C4-2B (cell line): ENCODE measurements around the gene ADAMTS10.

Experiments used
- ZFX ChIP-seq: fragments of 450-650 bp; IDR thresholded peaks from 2 replicates; pipeline ENCODE4 v1.6.1; 2017
- TF ChIP-seq, protein P1 (sequence below): fragments of 450-650 bp; conservative IDR thresholded peaks from 2 replicates; pipeline ENCODE4 v1.5.1; 2017; ENCODE audit warnings: mild to moderate bottlenecking

DNA sequence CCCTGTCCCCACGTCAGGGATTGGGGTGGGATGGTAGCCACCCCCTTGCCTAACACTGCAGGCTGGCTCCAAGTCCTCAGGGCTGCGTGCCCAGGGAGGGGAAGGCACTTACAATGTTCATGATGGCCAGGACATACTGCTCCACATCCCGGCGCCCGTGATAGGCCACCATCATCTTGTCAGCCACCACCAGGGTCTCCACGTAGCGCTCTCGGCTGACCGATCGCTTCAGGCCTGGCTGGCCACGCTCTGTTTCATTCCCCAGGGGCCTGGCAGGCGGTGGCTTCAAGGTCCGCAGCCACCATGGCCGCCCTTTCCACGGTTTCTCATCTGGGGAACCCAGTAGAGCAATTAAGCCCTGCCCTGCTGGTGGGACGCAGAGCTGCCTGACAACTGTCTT, 9.7 kb downstream of the ADAMTS10 start:
- TF ChIP-seq, protein P1, sequence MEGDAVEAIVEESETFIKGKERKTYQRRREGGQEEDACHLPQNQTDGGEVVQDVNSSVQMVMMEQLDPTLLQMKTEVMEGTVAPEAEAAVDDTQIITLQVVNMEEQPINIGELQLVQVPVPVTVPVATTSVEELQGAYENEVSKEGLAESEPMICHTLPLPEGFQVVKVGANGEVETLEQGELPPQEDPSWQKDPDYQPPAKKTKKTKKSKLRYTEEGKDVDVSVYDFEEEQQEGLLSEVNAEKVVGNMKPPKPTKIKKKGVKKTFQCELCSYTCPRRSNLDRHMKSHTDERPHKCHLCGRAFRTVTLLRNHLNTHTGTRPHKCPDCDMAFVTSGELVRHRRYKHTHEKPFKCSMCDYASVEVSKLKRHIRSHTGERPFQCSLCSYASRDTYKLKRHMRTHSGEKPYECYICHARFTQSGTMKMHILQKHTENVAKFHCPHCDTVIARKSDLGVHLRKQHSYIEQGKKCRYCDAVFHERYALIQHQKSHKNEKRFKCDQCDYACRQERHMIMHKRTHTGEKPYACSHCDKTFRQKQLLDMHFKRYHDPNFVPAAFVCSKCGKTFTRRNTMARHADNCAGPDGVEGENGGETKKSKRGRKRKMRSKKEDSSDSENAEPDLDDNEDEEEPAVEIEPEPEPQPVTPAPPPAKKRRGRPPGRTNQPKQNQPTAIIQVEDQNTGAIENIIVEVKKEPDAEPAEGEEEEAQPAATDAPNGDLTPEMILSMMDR, result no peak
- TF ChIP-seq ZFX, result no peak
